HepG2 (cell line): ENCODE results near the gene ZNF782. TPM values are rescaled to one million over a fixed set of nuclear protein-coding genes. Genes with fewer than 3 reads are reported as not detected.

Source experiments
- CHCHD3 ChIP-seq: sonication (generic); formaldehyde crosslinking; IDR thresholded peaks from 2 replicates; pipeline ENCODE4 v1.8.0; 2022; ENCODE audit warnings: mild to moderate bottlenecking, missing genetic modification reagents, moderate library complexity
- MBNL3 ChIP-seq: fragments of 250-450 bp; sonication (Bioruptor Pico); conservative IDR thresholded peaks from 2 replicates; pipeline ENCODE4 v1.8.0; 2022; ENCODE audit warnings: mild to moderate bottlenecking, inconsistent platforms
- MEIS1 ChIP-seq: sonication (generic); formaldehyde crosslinking; IDR thresholded peaks from 2 replicates; pipeline ENCODE4 v1.9.0; 2021; ENCODE audit warnings: mild to moderate bottlenecking, missing genetic modification reagents, moderate library complexity, borderline replicate concordance
- MNT ChIP-seq: fragments of 450-650 bp; IDR thresholded peaks from 2 replicates; pipeline ENCODE4 v1.6.1; 2016
- ZEB1 ChIP-seq: IDR thresholded peaks from 2 replicates; pipeline ENCODE4 v1.6.1; 2012; ENCODE audit warnings: mild to moderate bottlenecking, low read depth, inconsistent platforms; ENCODE audit not compliant: insufficient replicate concordance
- ZFY ChIP-seq: sonication (generic); formaldehyde crosslinking; IDR thresholded peaks from 2 replicates; pipeline ENCODE4 v1.4.0; 2020; ENCODE audit warnings: missing genetic modification reagents
- ZHX2 ChIP-seq, 2 experiments: sonication (generic) in 1 of 2; formaldehyde crosslinking in 1 of 2; IDR thresholded peaks; 2 replicates each; pipeline versions ENCODE4 v1.6.1 to v1.9.0; 2014 to 2022; ENCODE audit warnings: antibody characterized with exemption in 1 of 2, borderline replicate concordance in 1 of 2, inconsistent platforms in 1 of 2, low read depth in 1 of 2, missing genetic modification reagents in 1 of 2
- ZNF615 ChIP-seq: sonication (generic); formaldehyde crosslinking; IDR thresholded peaks from 2 replicates; pipeline ENCODE4 v1.5.0; 2020; ENCODE audit warnings: mild to moderate bottlenecking, missing genetic modification reagents, borderline replicate concordance
- ZNF773 ChIP-seq: sonication (generic); formaldehyde crosslinking; IDR thresholded peaks from 2 replicates; pipeline ENCODE4 v1.4.0; 2020; ENCODE audit warnings: missing genetic modification reagents, borderline replicate concordance
- polyA plus RNA-seq, 8 experiments: library from polyadenylated mRNA; depleted of rRNA in 3 of 8; stranded (reverse) in 7 of 8; unstranded in 1 of 8; fragments of >200 nt; fragmentation: Illumina TruSeq in 4 of 8; extraction: Trizol in 4 of 8; gene quantifications; 2 replicates each; pipeline versions ENCODE4 v1.2.1 to v1.2.3, GENCODE V29; 2011 to 2016; ENCODE audit warnings: low read depth in 4 of 8, missing spikeins in 1 of 8, mixed read lengths in 1 of 8; ENCODE audit not compliant: insufficient read depth in 1 of 8
- total RNA-seq, 5 experiments: library from RNA; depleted of rRNA; stranded (reverse); fragments of >200 nt; fragmentation: Illumina TruSeq; extraction: Trizol; gene quantifications; 2 replicates each; pipeline ENCODE4 v1.2.3, GENCODE V29; 2016; ENCODE audit warnings: low read depth in 1 of 5
- TF ChIP-seq, protein P1 (sequence below), 2 experiments: fragments of 450-650 bp in 1 of 2; sonication (generic) in 1 of 2; formaldehyde crosslinking in 1 of 2; IDR thresholded peaks; 2 replicates each; pipeline versions ENCODE4 v1.6.1 to v1.8.0; 2016 to 2022; ENCODE audit warnings: antibody characterized with exemption in 1 of 2, mild to moderate bottlenecking in 1 of 2, missing genetic modification reagents in 1 of 2

Gene ZNF782
- total and polyA plus RNA-seq, 2 of the 13 experiments (the other 11 are each of a cell fraction or from before 2014, with no cell fraction given), result 1.4 to 4.9 TPM

- TF ChIP-seq CHCHD3 (CRISPR knock-in tag), result no peak
- TF ChIP-seq ZHX2 (IDR thresholded peaks at IDR 0.05; ENCODE audit: low read depth), result 0 out of 2 replicates have a peak, but pooled peaks have one; percentile 28
- peak; percentile 54; the same call in 1 of the 2 replicates for TF ChIP-seq ZHX2 (CRISPR knock-in tag; IDR thresholded peaks at IDR 0.05; ENCODE audit: borderline replicate concordance)
- peak; percentile 48; the same call in 1 of the 2 replicates for TF ChIP-seq ZFY (CRISPR knock-in tag)
- TF ChIP-seq, protein P1, sequence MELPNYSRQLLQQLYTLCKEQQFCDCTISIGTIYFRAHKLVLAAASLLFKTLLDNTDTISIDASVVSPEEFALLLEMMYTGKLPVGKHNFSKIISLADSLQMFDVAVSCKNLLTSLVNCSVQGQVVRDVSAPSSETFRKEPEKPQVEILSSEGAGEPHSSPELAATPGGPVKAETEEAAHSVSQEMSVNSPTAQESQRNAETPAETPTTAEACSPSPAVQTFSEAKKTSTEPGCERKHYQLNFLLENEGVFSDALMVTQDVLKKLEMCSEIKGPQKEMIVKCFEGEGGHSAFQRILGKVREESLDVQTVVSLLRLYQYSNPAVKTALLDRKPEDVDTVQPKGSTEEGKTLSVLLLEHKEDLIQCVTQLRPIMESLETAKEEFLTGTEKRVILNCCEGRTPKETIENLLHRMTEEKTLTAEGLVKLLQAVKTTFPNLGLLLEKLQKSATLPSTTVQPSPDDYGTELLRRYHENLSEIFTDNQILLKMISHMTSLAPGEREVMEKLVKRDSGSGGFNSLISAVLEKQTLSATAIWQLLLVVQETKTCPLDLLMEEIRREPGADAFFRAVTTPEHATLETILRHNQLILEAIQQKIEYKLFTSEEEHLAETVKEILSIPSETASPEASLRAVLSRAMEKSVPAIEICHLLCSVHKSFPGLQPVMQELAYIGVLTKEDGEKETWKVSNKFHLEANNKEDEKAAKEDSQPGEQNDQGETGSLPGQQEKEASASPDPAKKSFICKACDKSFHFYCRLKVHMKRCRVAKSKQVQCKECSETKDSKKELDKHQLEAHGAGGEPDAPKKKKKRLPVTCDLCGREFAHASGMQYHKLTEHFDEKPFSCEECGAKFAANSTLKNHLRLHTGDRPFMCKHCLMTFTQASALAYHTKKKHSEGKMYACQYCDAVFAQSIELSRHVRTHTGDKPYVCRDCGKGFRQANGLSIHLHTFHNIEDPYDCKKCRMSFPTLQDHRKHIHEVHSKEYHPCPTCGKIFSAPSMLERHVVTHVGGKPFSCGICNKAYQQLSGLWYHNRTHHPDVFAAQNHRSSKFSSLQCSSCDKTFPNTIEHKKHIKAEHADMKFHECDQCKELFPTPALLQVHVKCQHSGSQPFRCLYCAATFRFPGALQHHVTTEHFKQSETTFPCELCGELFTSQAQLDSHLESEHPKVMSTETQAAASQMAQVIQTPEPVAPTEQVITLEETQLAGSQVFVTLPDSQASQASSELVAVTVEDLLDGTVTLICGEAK (IDR thresholded peaks at IDR 0.05), result no peak
- TF ChIP-seq, protein P1 (CRISPR knock-in tag; IDR thresholded peaks at IDR 0.05), result no peak
- peak; percentile 95 for TF ChIP-seq ZEB1
- no peak for TF ChIP-seq ZNF615
- TF ChIP-seq MBNL3 (CRISPR knock-in tag), result no peak
- no peak for TF ChIP-seq MNT
- TF ChIP-seq ZNF773 (CRISPR knock-in tag), result no peak
- TF ChIP-seq MEIS1 (CRISPR knock-in tag), result no peak
Measured at GRCh38 chr9:96875461-96876142, 21.3 kb upstream of the ZNF782 start (continued).
